HG02885 (cell line): ENCODE measurements around the gene NOX3.
A peak's percentile ranks its signal among the peaks of the same experiment; 100 is the strongest.
"Not testable (repeated sequence)": the region's sequence is repeated elsewhere in the genome, so short reads cannot be mapped to it uniquely, and the experiment has no call there.

Source experiments
- ATAC-seq: cut with Tn5 transposase; IDR thresholded peaks from one replicate; pipeline ENCODE4 v1.9.1; 2021; ENCODE audit warnings: mild to moderate bottlenecking; ENCODE audit not compliant: unreplicated experiment, poor library complexity

NOX3 gene

DNA sequence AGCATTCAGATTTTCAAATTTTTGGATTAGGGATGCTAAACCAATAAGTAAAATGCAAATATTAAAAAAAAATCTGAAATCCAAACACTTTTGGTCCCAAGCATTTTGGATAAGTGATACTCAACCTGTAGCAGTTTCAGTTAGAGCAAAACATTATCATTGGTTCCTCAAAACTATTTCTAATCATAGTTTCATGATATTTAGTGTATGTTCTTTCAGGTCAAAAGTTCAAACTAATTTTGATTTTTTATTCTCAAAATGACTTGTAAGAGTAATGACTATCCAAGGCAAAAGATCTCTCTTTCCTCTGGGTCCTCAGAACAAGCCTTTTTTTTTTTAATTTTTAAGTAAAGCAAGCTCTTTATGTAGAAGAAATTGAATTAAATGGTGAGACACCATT lies 77.4 kb downstream of the NOX3 start:
- ATAC-seq, result peak; percentile 67

DNA sequence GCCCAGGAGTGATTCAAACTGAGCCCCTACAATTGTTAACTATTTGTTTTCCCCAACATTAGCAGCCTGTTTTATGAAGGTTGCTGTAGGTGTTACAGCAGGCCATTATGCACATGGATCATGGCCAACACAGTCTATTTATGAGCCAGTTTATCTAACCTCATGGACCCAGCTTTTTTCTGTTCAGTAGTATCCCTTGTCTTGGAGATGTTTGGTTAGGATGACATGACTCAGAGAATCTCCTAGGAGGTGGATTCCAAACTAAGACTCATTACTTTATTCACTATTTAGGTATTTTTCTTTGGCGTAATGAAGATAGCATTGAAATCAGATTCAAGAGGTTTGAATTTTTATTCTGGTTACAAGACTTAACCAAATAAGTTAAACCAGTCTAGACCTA lies 78.6 kb downstream of the NOX3 start:
- ATAC-seq, result no peak

DNA sequence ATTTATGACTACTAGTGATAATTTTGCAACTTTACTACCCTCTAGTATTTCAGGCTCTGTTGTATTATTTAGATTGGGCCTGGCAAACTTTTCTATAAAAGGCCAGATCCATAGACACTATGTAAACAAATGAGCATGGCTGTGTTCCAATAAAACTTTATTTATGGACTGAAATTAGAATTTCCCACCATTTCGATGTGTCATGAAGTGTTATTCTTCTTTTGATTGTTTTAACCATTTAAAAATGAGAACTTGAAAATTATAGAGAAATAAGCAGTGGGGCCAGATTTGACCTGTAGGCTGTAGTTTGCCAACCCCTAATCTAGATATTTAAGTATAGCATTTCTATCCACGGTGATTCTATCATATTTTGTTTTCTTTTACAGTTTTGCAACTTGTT lies 79.8 kb downstream of the NOX3 start:
- ATAC-seq, result no peak

DNA sequence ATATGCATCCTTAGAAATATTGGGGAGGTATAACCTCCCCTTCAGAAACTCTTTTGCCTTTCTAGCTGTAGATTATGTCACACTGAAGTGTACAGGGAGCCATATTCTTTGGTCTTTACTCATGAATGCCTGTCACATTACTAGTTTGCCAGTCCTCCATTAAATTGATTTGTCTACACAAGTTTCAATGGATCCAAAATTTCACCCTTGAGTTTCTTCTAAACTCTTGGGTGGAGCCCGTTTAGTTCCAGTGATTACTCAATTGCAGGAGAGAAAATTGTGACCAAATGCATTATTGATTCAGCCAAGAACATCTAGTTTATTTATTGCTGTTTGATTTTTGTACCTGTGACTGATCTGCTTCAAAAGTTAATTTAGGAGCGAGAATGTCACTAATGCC lies 81.0 kb downstream of the NOX3 start:
- ATAC-seq, result no peak

- no peak for ATAC-seq
Observed at GRCh38 chr6:155373276-155373675, 82.4 kb downstream of the NOX3 start.

DNA sequence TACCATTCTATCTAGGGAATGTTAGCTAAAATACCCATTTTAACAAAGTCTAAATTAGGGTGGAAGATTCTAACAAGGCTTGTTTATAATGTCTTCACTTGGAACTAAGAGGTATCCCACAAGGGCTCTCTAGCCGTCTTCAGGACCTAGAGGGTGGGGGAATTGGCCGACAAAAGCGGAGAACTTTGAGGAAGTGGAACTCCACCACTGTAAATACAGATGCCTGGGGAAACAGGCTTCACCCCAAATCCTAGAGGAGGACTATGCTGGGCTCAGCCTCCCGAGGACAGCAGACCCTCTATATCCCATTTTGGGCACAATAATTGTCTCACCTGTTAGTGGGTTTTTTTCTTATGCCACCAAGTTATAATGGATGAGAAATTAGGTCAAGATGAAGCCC lies 83.4 kb downstream of the NOX3 start:
- peak; percentile 64 for ATAC-seq

DNA sequence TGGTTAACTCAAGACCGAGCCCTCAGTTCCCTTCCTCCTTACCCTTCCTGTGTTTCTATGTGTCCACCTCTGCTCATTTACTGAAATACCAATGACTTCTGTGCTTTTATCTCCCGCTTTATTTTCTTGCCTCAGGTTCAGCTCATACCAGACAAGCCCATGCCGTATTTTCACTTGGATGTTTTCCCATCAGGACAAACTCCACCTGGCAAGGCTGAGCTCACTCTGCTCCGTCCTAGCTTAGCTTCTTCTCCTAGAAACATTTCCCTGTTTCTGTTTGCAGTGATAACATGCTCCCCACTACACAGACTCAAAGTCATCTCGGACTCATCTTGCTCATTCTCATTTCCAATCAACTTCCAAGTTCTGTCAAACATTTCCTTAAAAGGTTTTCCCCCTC lies 84.4 kb downstream of the NOX3 start:
- no peak for ATAC-seq

DNA sequence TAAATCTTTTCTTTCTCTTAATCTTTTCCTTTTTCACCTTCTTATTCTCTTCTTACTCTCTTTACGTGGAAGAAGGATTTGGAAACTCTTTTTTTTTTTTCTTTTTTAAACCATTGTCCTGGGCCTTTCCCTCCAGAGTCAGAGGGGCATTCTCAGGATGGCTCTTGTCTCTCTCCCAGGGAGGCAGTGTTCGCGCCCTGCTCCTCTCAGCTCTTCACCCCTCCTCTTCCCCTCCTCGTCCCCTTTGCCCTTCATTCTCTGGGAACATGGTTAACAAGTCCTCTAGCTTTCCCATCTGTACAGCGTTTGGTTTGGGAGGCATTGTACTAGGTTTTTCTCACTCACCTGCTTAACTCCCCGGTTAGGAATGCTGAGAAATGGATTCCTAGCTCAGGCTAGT lies 89.3 kb downstream of the NOX3 start:
- ATAC-seq, result no peak

GRCh38 chr6:155364844-155365437 lies 90.7 kb downstream of the NOX3 start:
- no peak for ATAC-seq

DNA sequence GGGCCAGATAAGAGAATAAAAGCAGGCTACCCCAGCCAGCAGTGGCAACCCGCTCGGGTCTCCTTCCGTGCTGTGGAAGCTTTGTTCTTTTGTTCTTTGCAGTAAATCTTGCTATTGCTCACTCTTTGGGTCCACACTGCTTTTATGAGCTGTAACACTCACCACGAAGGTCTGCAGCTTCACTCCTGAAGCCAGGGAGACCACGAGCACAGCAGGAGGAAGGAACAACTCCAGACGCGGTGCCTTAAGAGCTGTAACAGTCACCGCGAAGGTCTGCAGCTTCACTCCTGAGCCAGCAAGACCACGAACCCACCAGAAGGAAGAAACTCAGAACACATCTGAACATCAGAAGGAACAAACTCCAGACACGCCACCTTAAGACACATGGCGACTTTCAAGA lies 91.6 kb downstream of the NOX3 start:
- not testable (repeated sequence) for ATAC-seq

- ATAC-seq, result not testable (repeated sequence)
Observed at GRCh38 chr6:155362968-155363632, 92.5 kb downstream of the NOX3 start.

- ATAC-seq, result no peak
Observed at GRCh38 chr6:155354167-155354566, 101.5 kb downstream of the NOX3 start.

- no peak for ATAC-seq
Observed at GRCh38 chr6:155352811-155353210, 102.8 kb downstream of the NOX3 start.

DNA sequence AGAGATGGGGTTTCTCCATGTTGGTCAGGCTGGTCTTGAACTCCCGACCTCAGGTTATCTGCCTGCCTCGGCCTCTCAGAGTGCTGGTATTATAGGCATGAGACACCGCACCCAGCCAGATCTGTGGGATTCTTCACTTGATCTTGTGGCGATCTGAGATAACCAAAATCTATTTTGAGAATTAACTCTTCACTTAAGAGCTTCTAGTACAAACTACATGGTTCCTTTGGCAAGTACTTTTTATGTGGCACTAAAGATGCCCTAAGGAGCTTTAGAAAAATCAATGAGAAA lies 103.6 kb downstream of the NOX3 start:
- no peak for ATAC-seq

GRCh38 chr6:155351273-155352129 lies 104.1 kb downstream of the NOX3 start:
- peak; percentile 94 for ATAC-seq

DNA sequence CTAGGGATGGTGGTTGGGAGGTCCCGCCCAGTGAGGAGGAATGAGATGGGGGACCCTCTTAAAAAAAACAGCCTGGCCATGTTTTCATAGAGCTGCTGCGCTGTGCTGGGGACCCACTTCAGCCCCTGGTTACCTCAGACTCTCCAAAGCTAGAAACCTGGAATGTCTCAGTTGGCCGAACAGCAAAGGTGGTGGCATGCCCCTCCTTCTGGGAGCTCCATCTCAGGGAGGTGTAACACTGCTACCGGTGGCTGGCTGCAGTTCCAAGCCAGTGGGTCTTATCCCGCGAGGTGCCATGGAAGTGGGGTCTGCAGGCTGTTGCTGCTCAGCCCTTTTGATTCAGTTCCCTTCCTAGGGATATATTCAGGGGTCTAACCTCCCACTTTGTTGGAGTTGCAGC lies 105.7 kb downstream of the NOX3 start:
- ATAC-seq, result no peak

- no peak for ATAC-seq
Observed at GRCh38 chr6:155349129-155349528, 106.5 kb downstream of the NOX3 start.

DNA sequence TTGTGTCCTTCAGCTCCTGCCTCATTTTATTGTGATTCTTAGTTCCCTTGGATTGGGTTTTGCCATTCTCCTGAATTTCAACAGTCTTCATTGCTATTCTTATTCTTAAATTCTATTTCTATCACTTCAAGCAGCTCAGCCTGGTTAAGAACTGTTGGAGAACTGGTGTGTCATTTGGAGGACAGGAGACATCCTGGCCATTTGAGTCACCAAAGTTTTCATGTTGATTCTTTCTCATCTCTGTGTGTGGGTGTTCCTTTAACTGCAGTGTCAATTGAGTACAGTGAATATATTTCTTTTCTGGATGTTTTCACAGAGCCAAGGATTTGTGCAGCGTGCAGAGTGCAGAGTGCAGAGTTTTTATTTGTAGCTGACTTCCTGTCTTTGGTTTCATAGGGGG lies 107.8 kb downstream of the NOX3 start:
- no peak for ATAC-seq

DNA sequence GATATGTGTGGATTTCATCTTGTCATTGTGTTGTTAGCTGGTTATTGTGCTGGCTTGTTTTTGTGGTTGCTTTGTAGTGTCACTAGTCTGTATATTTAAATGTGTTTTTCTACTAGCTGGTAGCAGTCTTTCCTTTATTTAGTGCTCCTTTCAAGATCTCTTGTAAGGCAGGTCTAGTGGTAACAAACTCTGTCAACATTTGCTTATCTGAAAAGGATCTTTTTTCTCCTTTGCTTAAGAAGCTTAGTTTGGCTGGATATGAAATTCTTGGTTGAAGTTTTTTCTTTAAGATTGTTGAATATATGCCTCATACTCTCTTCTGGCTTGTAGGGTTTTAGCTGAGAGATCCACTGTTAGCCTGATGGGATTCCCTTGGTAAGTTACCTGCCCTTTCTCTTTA lies 108.7 kb downstream of the NOX3 start:
- no peak for ATAC-seq
